ENCODE data around the gene ZNF429. TPM values are rescaled to one million over a fixed set of nuclear protein-coding genes. Genes with fewer than 3 reads are reported as not detected.

Gene ZNF429
- total RNA-seq, 4 donors from 2014 or later, result 7.6 to 29.9 (median 14.0) TPM

- no peaks in the 10 kb centered on the region for H3K36me3 ChIP-seq
- WGBS, result 40% methylated on average over 8 of the region's 8 CpGs
- H3K4me1 ChIP-seq, result peaks cover 12% of the 10 kb centered on the region
- no peak for DNase-seq (ENCODE audit: low spot score in 2 of 2)
- H3K27ac ChIP-seq, result no peak overlapping the region
- TF ChIP-seq POLR2AphosphoS5 (IDR thresholded peaks at IDR 0.05) (no peak), EP300 (IDR thresholded peaks at IDR 0.05) (no peak), POLR2A (IDR thresholded peaks at IDR 0.05) (no peak), CTCF (IDR thresholded peaks at IDR 0.05) (no peak)
- H3K9me3 ChIP-seq, result no peaks in the 10 kb centered on the region
- H3K4me3 ChIP-seq, result peak overlapping the region; percentile 51
- no peaks in the 10 kb centered on the region for H3K27me3 ChIP-seq
These were observed 98.2 kb downstream of the ZNF429 start for GRCh38 chr19:21603431-21604231.

GRCh38 chr19:21604351-21604926 lies 99.0 kb downstream of the ZNF429 start:
- no peak overlapping the region for H3K27ac ChIP-seq
- 0% methylated on average over 4 of the region's 4 CpGs for WGBS
- H3K27me3 ChIP-seq, result no peaks in the 10 kb centered on the region
- no peaks in the 10 kb centered on the region for H3K9me3 ChIP-seq
- no peaks in the 10 kb centered on the region for H3K36me3 ChIP-seq
- no peak for DNase-seq (ENCODE audit: low spot score in 2 of 2)
- H3K4me3 ChIP-seq, result peak overlapping the region; percentile 51
- peaks cover 12% of the 10 kb centered on the region for H3K4me1 ChIP-seq
- TF ChIP-seq POLR2AphosphoS5 (IDR thresholded peaks at IDR 0.05) (no peak), CTCF (IDR thresholded peaks at IDR 0.05) (no peak), POLR2A (IDR thresholded peaks at IDR 0.05) (no peak), EP300 (IDR thresholded peaks at IDR 0.05) (no peak)

Other genes with a start within 250 kb of the ZNF429 start
- gene ZNF708, start 176.2 kb upstream of the ZNF429 start, total RNA-seq, result 1 to 10 TPM; 4.0 to 9.3 (median 6.5) TPM
- 1 to 10 TPM; 2.3 to 4.4 (median 3.9) TPM for gene ZNF738, start 146.6 kb upstream of the ZNF429 start, total RNA-seq
- 10 to 100 TPM; 12.8 to 52.6 (median 21.8) TPM for gene ZNF493, start 108.5 kb upstream of the ZNF429 start, total RNA-seq

Measured in suprapubic skin (tissue), 4 donors.